HepG2 (cell line): Measurements from ENCODE around the gene ST3GAL4. TPM values are rescaled to one million over a fixed set of nuclear protein-coding genes. Genes with fewer than 3 reads are reported as not detected.

Experiments used
- GFI1 ChIP-seq: sonication (generic); formaldehyde crosslinking; IDR thresholded peaks from 2 replicates; pipeline ENCODE4 v1.5.0; 2020; ENCODE audit warnings: missing genetic modification reagents, mild to moderate bottlenecking, borderline replicate concordance
- NR2F6 ChIP-seq, 2 experiments: IDR thresholded peaks; 2 replicates each; pipeline ENCODE4 v1.6.1; 2016; ENCODE audit warnings: antibody characterized with exemption in 1 of 2, mild to moderate bottlenecking in 1 of 2
- RFXAP ChIP-seq: sonication (generic); formaldehyde crosslinking; IDR thresholded peaks from 2 replicates; pipeline ENCODE4 v1.4.0; 2020; ENCODE audit warnings: missing genetic modification reagents, borderline replicate concordance
- ZBTB46 ChIP-seq: sonication (generic); formaldehyde crosslinking; IDR thresholded peaks from 2 replicates; pipeline ENCODE4 v1.4.0; 2020; ENCODE audit warnings: mild to moderate bottlenecking, missing genetic modification reagents, borderline replicate concordance
- ZHX1 ChIP-seq: sonication (generic); formaldehyde crosslinking; IDR thresholded peaks from 2 replicates; pipeline ENCODE4 v1.8.1; 2022; ENCODE audit warnings: low read depth, mild to moderate bottlenecking, missing genetic modification reagents
- ZNF605 ChIP-seq: sonication (generic); formaldehyde crosslinking; IDR thresholded peaks from 2 replicates; pipeline ENCODE4 v1.8.0; 2022; ENCODE audit warnings: mild to moderate bottlenecking, missing genetic modification reagents
- ZNF609 ChIP-seq: sonication (generic); formaldehyde crosslinking; IDR thresholded peaks from 2 replicates; pipeline ENCODE4 v1.4.0; 2020; ENCODE audit warnings: mild to moderate bottlenecking, missing genetic modification reagents, borderline replicate concordance
- ZNF614 ChIP-seq: IDR thresholded peaks from 2 replicates; pipeline ENCODE4 v1.6.1; 2018; ENCODE audit warnings: missing biosample characterization, missing genetic modification reagents, inconsistent platforms, borderline replicate concordance
- ZNF792 ChIP-seq: IDR thresholded peaks from 2 replicates; pipeline ENCODE4 v1.6.1; 2016
- polyA plus RNA-seq, 8 experiments: library from polyadenylated mRNA; depleted of rRNA in 3 of 8; stranded (reverse) in 7 of 8; unstranded in 1 of 8; fragments of >200 nt; fragmentation: Illumina TruSeq in 4 of 8; extraction: Trizol in 4 of 8; gene quantifications; 2 replicates each; pipeline versions ENCODE4 v1.2.1 to v1.2.3, GENCODE V29; 2011 to 2016; ENCODE audit warnings: low read depth in 4 of 8, missing spikeins in 1 of 8, mixed read lengths in 1 of 8; ENCODE audit not compliant: insufficient read depth in 1 of 8
- total RNA-seq, 5 experiments: library from RNA; depleted of rRNA; stranded (reverse); fragments of >200 nt; fragmentation: Illumina TruSeq; extraction: Trizol; gene quantifications; 2 replicates each; pipeline ENCODE4 v1.2.3, GENCODE V29; 2016; ENCODE audit warnings: low read depth in 1 of 5

Gene ST3GAL4
- total and polyA plus RNA-seq, 2 of the 13 experiments (the other 11 are each of a cell fraction or from before 2014, with no cell fraction given), result 9.1 to 13.3 TPM

GRCh38 chr11:126461996-126462395 lies 106.5 kb downstream of the ST3GAL4 start (continued):
- TF ChIP-seq ZHX1 (CRISPR knock-in tag), result no peak
- TF ChIP-seq ZBTB46 (CRISPR knock-in tag), result no peak
- TF ChIP-seq ZNF792 (CRISPR knock-in tag), result no peak
- no peak for TF ChIP-seq ZNF609 (CRISPR knock-in tag)
- no peak for TF ChIP-seq ZNF605 (CRISPR knock-in tag)
- no peak for TF ChIP-seq NR2F6 (IDR thresholded peaks at IDR 0.05)
- no peak for TF ChIP-seq NR2F6 (CRISPR knock-in tag; IDR thresholded peaks at IDR 0.05)
- TF ChIP-seq GFI1 (CRISPR knock-in tag), result no peak
- no peak for TF ChIP-seq RFXAP (CRISPR knock-in tag)
- no peak for TF ChIP-seq ZNF614
